HepG2 (cell line): Measurements from ENCODE around the gene TXNDC2. TPM values are rescaled to one million over a fixed set of nuclear protein-coding genes. Genes with fewer than 3 reads are reported as not detected.

Experiments
- ARID5B ChIP-seq: IDR thresholded peaks from 2 replicates; pipeline ENCODE4 v1.4.0; 2020; ENCODE audit warnings: mild to moderate bottlenecking, missing genetic modification reagents
- ARNT ChIP-seq: fragments of 450-650 bp; IDR thresholded peaks from 2 replicates; pipeline ENCODE4 v1.6.1; 2017
- CEBPZ ChIP-seq: IDR thresholded peaks from 2 replicates; pipeline ENCODE4 v1.6.1; 2012; ENCODE audit warnings: low read length, improper control_type of control experiment
- CREM ChIP-seq, 2 experiments: sonication (generic) in 1 of 2; formaldehyde crosslinking in 1 of 2; IDR thresholded peaks; 2 replicates each; pipeline versions ENCODE4 v1.4.0 to v1.6.1; 2016 to 2020; ENCODE audit warnings: antibody characterized with exemption in 1 of 2, mild to moderate bottlenecking in 1 of 2, missing genetic modification reagents in 1 of 2
- DNMT1 ChIP-seq: sonication (generic); formaldehyde crosslinking; IDR thresholded peaks from 2 replicates; pipeline ENCODE4 v1.5.1; 2020; ENCODE audit warnings: mild to moderate bottlenecking, missing genetic modification reagents
- FOSL2 ChIP-seq: sonication (generic); formaldehyde crosslinking; IDR thresholded peaks from 2 replicates; pipeline ENCODE4 v1.4.0; 2020; ENCODE audit warnings: missing genetic modification reagents
- HBP1 ChIP-seq: IDR thresholded peaks from 2 replicates; pipeline ENCODE4 v1.6.1; 2016; ENCODE audit warnings: low read depth, control low read depth
- HDAC2 ChIP-seq: sonication (generic); formaldehyde crosslinking; IDR thresholded peaks from 2 replicates; pipeline ENCODE4 v1.4.0; 2020; ENCODE audit warnings: missing genetic modification reagents
- ISX ChIP-seq: sonication (generic); formaldehyde crosslinking; conservative IDR thresholded peaks from 2 replicates; pipeline ENCODE4 v1.5.0; 2020; ENCODE audit warnings: missing genetic modification reagents
- MLX ChIP-seq: IDR thresholded peaks from 2 replicates; pipeline ENCODE4 v1.6.1; 2016
- NR3C1 ChIP-seq: sonication (generic); formaldehyde crosslinking; IDR thresholded peaks from 2 replicates; pipeline ENCODE4 v1.4.0; 2020; ENCODE audit warnings: missing genetic modification reagents
- PBX2 ChIP-seq: IDR thresholded peaks from 2 replicates; pipeline ENCODE4 v1.6.1; 2016; ENCODE audit warnings: control low read depth
- SMARCC2 ChIP-seq: fragments of 450-650 bp; IDR thresholded peaks from 2 replicates; pipeline ENCODE4 v1.6.1; 2017; ENCODE audit warnings: antibody characterized with exemption, mild to moderate bottlenecking
- SP2 ChIP-seq: sonication (generic); formaldehyde crosslinking; IDR thresholded peaks from 2 replicates; pipeline ENCODE4 v1.5.1; 2020; ENCODE audit warnings: mild to moderate bottlenecking, missing genetic modification reagents
- THAP11 ChIP-seq: IDR thresholded peaks from 2 replicates; pipeline ENCODE4 v1.6.1; 2016; ENCODE audit warnings: missing biosample characterization, missing genetic modification reagents
- XBP1 ChIP-seq: sonication (generic); formaldehyde crosslinking; IDR thresholded peaks from 2 replicates; pipeline ENCODE4 v1.5.0; 2020; ENCODE audit warnings: missing genetic modification reagents
- ZKSCAN8 ChIP-seq: IDR thresholded peaks from 2 replicates; pipeline ENCODE4 v1.6.1; 2016; ENCODE audit warnings: borderline replicate concordance, missing genetic modification reagents, missing compliant biosample characterization
- ZNF605 ChIP-seq: sonication (generic); formaldehyde crosslinking; IDR thresholded peaks from 2 replicates; pipeline ENCODE4 v1.8.0; 2022; ENCODE audit warnings: mild to moderate bottlenecking, missing genetic modification reagents
- ZNF652 ChIP-seq: IDR thresholded peaks from 2 replicates; pipeline ENCODE4 v1.6.1; 2016; ENCODE audit warnings: low read depth, borderline replicate concordance
- ZNF878 ChIP-seq: sonication (generic); formaldehyde crosslinking; IDR thresholded peaks from 2 replicates; pipeline ENCODE4 v1.8.1; 2023; ENCODE audit warnings: mild to moderate bottlenecking, missing genetic modification reagents, moderate library complexity
- ZSCAN30 ChIP-seq: sonication (generic); formaldehyde crosslinking; IDR thresholded peaks from 2 replicates; pipeline ENCODE4 v1.5.0; 2020; ENCODE audit warnings: mild to moderate bottlenecking, missing genetic modification reagents
- polyA plus RNA-seq, 8 experiments: library from polyadenylated mRNA; depleted of rRNA in 3 of 8; stranded (reverse) in 7 of 8; unstranded in 1 of 8; fragments of >200 nt; fragmentation: Illumina TruSeq in 4 of 8; extraction: Trizol in 4 of 8; gene quantifications; 2 replicates each; pipeline versions ENCODE4 v1.2.1 to v1.2.3, GENCODE V29; 2011 to 2016; ENCODE audit warnings: low read depth in 4 of 8, missing spikeins in 1 of 8, mixed read lengths in 1 of 8; ENCODE audit not compliant: insufficient read depth in 1 of 8
- total RNA-seq, 5 experiments: library from RNA; depleted of rRNA; stranded (reverse); fragments of >200 nt; fragmentation: Illumina TruSeq; extraction: Trizol; gene quantifications; 2 replicates each; pipeline ENCODE4 v1.2.3, GENCODE V29; 2016; ENCODE audit warnings: low read depth in 1 of 5

Gene TXNDC2
- total and polyA plus RNA-seq, 2 of the 13 experiments (the other 11 are each of a cell fraction or from before 2014, with no cell fraction given) = not detected

- TF ChIP-seq SMARCC2 (no peak), PBX2 (CRISPR knock-in tag) (no peak), HBP1 (CRISPR knock-in tag) (no peak), ZSCAN30 (CRISPR knock-in tag) (no peak), ARNT (no peak), DNMT1 (CRISPR knock-in tag) (no peak), CREM (IDR thresholded peaks at IDR 0.05) (peak; percentile 47; the same call in 1 of the 2 replicates), CREM (CRISPR knock-in tag; IDR thresholded peaks at IDR 0.05) (no peak), ISX (CRISPR knock-in tag) (no peak), THAP11 (CRISPR knock-in tag) (peak; percentile 44), MLX (CRISPR knock-in tag) (no peak), HDAC2 (peak; percentile 33; the same call in 1 of the 2 replicates), ZNF605 (no peak), ZKSCAN8 (no peak), ZNF878 (CRISPR knock-in tag) (no peak), ARID5B (CRISPR knock-in tag) (peak; percentile 80), SP2 (no peak), XBP1 (CRISPR knock-in tag) (no peak), ZNF652 (CRISPR knock-in tag) (no peak), CEBPZ (no peak), NR3C1 (CRISPR knock-in tag) (no peak), FOSL2 (CRISPR knock-in tag) (peak; percentile 94)
Observed at GRCh38 chr18:9898792-9899549, 13.2 kb downstream of the TXNDC2 start (continued).
